ENCODE data around the gene FGFR3. TPM values are rescaled to one million over a fixed set of nuclear protein-coding genes. Genes with fewer than 3 reads are reported as not detected.

The FGFR3 gene
- 10 to 100 TPM in 1 of 2 donors, 1 to 10 TPM in 1; 8.7 to 78.2 TPM for total RNA-seq

- WGBS, result 3% methylated on average over 57 of the region's 95 CpGs
- peak within 1 kb of the TSS in 1 of 2 donors; percentile 31 for H3K27ac ChIP-seq
- intact Hi-C loops (cut with DNase I), result no loop called here
- H3K27me3 ChIP-seq (replicated peaks; ENCODE audit: insufficient read depth), result no peaks in the 10 kb centered on the region
- no peaks in the 10 kb centered on the region for H3K36me3 ChIP-seq
- H3K4me1 ChIP-seq (replicated peaks), result peaks cover 10% of the 10 kb centered on the region
- peak; percentile 12 for TF ChIP-seq POLR2A (IDR thresholded peaks at IDR 0.05)
- no peak for TF ChIP-seq CTCF (IDR thresholded peaks at IDR 0.05)
- TF ChIP-seq POLR2AphosphoS5 (IDR thresholded peaks at IDR 0.05), result no peak
- H3K9me3 ChIP-seq, result no peaks in the 10 kb centered on the region
- DNase-seq (ENCODE audit: low spot score), result peak; percentile 27
- H3K4me3 ChIP-seq, result peak within 1 kb of the TSS; percentile 32 to 46
Measured at GRCh38 chr4:1792832-1793495, at the start of gene FGFR3. TSS of gene FGFR3 (plus strand) at chr4:1793293. CDS start at chr4:1793935, 642 bp downstream.

- Histone ChIP-seq H3K9me3 (no peaks in the 10 kb centered on the region), H3K4me3 (no peak overlapping the region), H3K27me3 (replicated peaks; ENCODE audit: insufficient read depth) (peaks cover 4% of the 10 kb centered on the region), H3K4me1 (replicated peaks) (peaks cover 4% of the 10 kb centered on the region), H3K27ac (no peak overlapping the region), H3K36me3 (no peaks in the 10 kb centered on the region)
- intact Hi-C loops (cut with DNase I), result no loop called here
- TF ChIP-seq CTCF (IDR thresholded peaks at IDR 0.05) (no peak), POLR2A (IDR thresholded peaks at IDR 0.05) (no peak), POLR2AphosphoS5 (IDR thresholded peaks at IDR 0.05) (no peak)
- no peak for DNase-seq (ENCODE audit: low spot score)
- 81% methylated on average over 12 of the region's 12 CpGs for WGBS
Measured at GRCh38 chr4:1743551-1743950, 49.5 kb upstream of the FGFR3 start.

DNA sequence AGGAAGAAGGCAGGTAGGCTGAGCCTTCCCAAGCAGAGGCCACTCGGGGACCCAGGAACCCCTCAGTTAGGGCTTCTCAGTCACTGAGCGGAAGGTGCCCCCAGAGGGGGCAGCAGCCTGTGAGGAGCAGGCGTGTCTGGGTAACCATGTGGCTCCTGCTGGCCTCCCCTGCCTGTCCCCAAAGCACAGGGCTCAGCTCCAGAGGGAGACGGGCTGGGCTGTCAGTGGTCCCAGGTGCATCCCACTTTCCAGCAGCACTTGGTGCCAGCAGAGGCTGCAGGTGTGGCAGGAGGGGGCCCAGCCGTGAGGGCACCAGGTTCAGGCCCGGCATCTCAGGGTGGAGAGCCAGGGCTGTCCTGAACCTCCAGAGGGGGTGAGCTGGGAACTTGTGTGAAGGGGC lies 49.1 kb upstream of the FGFR3 start:
- WGBS, result 83% methylated on average over 3 of the region's 6 CpGs
- H3K4me3 ChIP-seq, result no peak overlapping the region

GRCh38 chr4:1744552-1744951 lies 48.5 kb upstream of the FGFR3 start:
- no peak for DNase-seq (ENCODE audit: low spot score)
- no peaks in the 10 kb centered on the region for H3K9me3 ChIP-seq
- H3K36me3 ChIP-seq, result no peaks in the 10 kb centered on the region
- H3K4me3 ChIP-seq, result no peak overlapping the region
- H3K27me3 ChIP-seq (replicated peaks; ENCODE audit: insufficient read depth), result peaks cover 4% of the 10 kb centered on the region
- peaks cover 5% of the 10 kb centered on the region for H3K4me1 ChIP-seq (replicated peaks)
- no peak overlapping the region for H3K27ac ChIP-seq
- intact Hi-C loops (cut with DNase I), result no loop called here
- 88% methylated on average over 12 of the region's 14 CpGs for WGBS
- TF ChIP-seq CTCF (IDR thresholded peaks at IDR 0.05), result no peak
- no peak for TF ChIP-seq POLR2A (IDR thresholded peaks at IDR 0.05)
- no peak for TF ChIP-seq POLR2AphosphoS5 (IDR thresholded peaks at IDR 0.05)

More for the DNA sequence above, 49.1 kb upstream of the FGFR3 start:
- Histone ChIP-seq H3K36me3 (no peaks in the 10 kb centered on the region), H3K27ac (no peak overlapping the region), H3K4me1 (replicated peaks) (peaks cover 5% of the 10 kb centered on the region), H3K9me3 (no peaks in the 10 kb centered on the region), H3K27me3 (replicated peaks; ENCODE audit: insufficient read depth) (peaks cover 4% of the 10 kb centered on the region)
- DNase-seq (ENCODE audit: low spot score), result no peak
- intact Hi-C loops (cut with DNase I), result no loop called here
- no peak for TF ChIP-seq CTCF (IDR thresholded peaks at IDR 0.05)

DNA sequence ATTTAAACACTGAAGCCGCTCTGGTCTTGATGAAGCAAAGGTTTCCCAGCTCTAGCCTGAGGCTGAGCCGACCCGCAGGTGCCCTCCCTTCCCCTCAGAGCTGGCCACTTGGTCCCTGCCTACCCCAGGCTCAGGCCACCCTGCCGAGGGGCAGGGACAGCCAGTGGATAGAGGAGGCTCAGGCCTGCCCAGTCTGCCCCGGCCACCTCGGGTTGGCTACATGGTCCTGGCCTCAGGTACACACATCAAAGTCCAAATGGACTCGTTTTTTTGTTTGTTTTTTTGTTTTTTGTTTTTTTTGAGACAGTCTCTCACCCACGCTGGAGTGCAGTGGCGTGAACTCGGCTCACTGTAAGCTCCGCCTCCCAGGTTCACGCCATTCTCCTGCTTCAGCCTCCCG lies 47.9 kb upstream of the FGFR3 start:
- no peak for TF ChIP-seq POLR2A (IDR thresholded peaks at IDR 0.05)
- TF ChIP-seq POLR2AphosphoS5 (IDR thresholded peaks at IDR 0.05), result no peak
- WGBS, result 91% methylated on average over 13 of the region's 13 CpGs
- Histone ChIP-seq H3K9me3 (no peaks in the 10 kb centered on the region), H3K4me3 (no peak overlapping the region), H3K36me3 (no peaks in the 10 kb centered on the region), H3K4me1 (replicated peaks) (peaks cover 5% of the 10 kb centered on the region), H3K27me3 (replicated peaks; ENCODE audit: insufficient read depth) (peaks cover 4% of the 10 kb centered on the region), H3K27ac (no peak overlapping the region)
- intact Hi-C loops (cut with DNase I), result loop anchor here (5.0 kb wide), 2 partner anchors 67 to 152 kb away; no protein-coding TSS in a partner anchor
- no peak for DNase-seq (ENCODE audit: low spot score)
